ENCODE measurements around the gene BRPF3.

Gene BRPF3

DNA sequence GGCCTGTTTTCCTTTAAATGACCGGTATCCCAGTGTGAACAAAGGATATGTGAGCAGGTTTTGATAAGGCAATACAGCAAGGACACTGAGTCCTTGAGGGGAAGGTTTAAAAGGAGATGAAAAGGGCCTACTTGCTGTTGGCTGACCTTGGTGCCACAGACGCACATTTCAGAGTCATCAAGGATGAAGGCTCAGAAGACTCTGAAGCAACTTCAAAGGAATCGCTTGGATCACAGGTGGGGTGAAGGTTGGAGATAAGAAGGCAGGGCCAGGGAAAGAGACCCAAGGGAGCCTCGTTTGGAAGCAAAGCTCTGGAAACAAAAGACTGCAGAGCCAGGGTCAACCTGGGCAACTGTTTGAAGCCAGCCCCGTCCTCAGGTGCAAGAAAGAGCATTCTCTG, 43.2 kb downstream of the BRPF3 start:
- no peak overlapping the region for H3K9ac ChIP-seq (ENCODE audit: low read length)
- peaks cover 9% of the 10 kb centered on the region for H3K4me1 ChIP-seq (ENCODE audit: insufficient read depth, low read length, severe bottlenecking)
- no peaks in the 10 kb centered on the region for H3K9me2 ChIP-seq (ENCODE audit: low read depth, low read length)
- no peaks in the 10 kb centered on the region for H4K20me1 ChIP-seq (ENCODE audit: insufficient read depth, low read length)
- no peaks in the 10 kb centered on the region for H3F3A ChIP-seq (ENCODE audit: insufficient read depth, low read length)
- 0 out of 2 replicates have a peak, but pooled peaks cover 2% of the 10 kb centered on the region for H3K9me3 ChIP-seq (ENCODE audit: low read length)
- H2AFZ ChIP-seq (ENCODE audit: low read length) = no peak overlapping the region
- H3K27me3 ChIP-seq (ENCODE audit: insufficient read depth, low read length) = no peaks in the 10 kb centered on the region
- no peak overlapping the region for H3K4me2 ChIP-seq (ENCODE audit: low read length)
- TF ChIP-seq, protein P1, sequence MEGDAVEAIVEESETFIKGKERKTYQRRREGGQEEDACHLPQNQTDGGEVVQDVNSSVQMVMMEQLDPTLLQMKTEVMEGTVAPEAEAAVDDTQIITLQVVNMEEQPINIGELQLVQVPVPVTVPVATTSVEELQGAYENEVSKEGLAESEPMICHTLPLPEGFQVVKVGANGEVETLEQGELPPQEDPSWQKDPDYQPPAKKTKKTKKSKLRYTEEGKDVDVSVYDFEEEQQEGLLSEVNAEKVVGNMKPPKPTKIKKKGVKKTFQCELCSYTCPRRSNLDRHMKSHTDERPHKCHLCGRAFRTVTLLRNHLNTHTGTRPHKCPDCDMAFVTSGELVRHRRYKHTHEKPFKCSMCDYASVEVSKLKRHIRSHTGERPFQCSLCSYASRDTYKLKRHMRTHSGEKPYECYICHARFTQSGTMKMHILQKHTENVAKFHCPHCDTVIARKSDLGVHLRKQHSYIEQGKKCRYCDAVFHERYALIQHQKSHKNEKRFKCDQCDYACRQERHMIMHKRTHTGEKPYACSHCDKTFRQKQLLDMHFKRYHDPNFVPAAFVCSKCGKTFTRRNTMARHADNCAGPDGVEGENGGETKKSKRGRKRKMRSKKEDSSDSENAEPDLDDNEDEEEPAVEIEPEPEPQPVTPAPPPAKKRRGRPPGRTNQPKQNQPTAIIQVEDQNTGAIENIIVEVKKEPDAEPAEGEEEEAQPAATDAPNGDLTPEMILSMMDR (IDR thresholded peaks at IDR 0.05; ENCODE audit: low read length) = no peak
- no peak for TF ChIP-seq EZH2 (IDR thresholded peaks at IDR 0.05; ENCODE audit: borderline replicate concordance, low read length)
- no peak overlapping the region for H3K4me3 ChIP-seq (ENCODE audit: low read depth, low read length, poor library complexity, severe bottlenecking)
- H3K27ac ChIP-seq (ENCODE audit: low read depth, low read length, poor library complexity, severe bottlenecking) = no peak overlapping the region
- no peaks in the 10 kb centered on the region for H3K79me2 ChIP-seq (ENCODE audit: insufficient read depth, low read length)
- no peaks in the 10 kb centered on the region for H3K36me3 ChIP-seq (ENCODE audit: insufficient read depth, low read length)

DNA sequence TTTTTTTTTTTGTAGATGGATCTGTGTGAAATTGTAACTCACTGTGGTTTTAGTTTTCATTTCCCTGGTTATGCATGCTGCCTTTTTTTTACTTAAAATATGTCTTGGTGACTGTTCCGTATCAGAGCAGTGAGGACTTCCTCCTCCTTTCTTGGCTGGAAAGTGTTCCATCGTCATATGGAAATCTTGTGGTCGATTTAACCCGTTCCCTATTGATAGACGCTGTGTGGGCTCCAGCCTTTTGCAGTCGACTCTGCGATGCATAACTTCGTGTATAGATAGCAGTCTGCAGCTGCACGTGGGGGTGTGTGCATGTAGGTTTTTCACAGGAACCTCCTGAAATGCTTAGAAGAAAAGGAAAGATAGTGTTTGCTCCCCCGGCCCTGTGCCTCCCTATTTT, 45.2 kb downstream of the BRPF3 start:
- Histone ChIP-seq H3K4me2 (ENCODE audit: low read length) (no peak overlapping the region), H3K79me2 (ENCODE audit: insufficient read depth, low read length) (no peaks in the 10 kb centered on the region), H3K36me3 (ENCODE audit: insufficient read depth, low read length) (no peaks in the 10 kb centered on the region)

DNA sequence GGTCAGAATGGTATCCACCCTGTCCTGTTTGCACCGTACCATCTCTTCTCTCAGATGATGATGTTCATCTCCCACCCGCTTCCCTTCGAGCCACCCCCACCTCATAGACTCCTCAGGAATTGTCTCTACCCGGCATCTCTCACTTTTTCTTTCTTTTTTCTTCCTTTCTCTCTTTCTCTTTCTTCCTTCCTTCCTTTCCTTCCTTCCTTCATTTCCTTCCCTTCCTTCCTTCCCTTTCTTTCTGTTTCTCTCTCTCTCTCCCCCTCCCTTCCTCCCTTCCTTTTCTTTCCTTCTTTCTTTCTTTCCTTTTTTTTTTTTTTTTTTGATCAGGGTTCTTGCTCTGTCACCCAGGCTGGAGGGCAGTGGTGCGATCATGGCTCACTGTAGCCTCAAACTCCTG, 45.6 kb downstream of the BRPF3 start:
- Histone ChIP-seq H3K9ac (ENCODE audit: low read length) (no peak overlapping the region), H3K27me3 (ENCODE audit: insufficient read depth, low read length) (no peaks in the 10 kb centered on the region), H3K79me2 (ENCODE audit: insufficient read depth, low read length) (no peaks in the 10 kb centered on the region), H3K9me2 (ENCODE audit: low read depth, low read length) (no peaks in the 10 kb centered on the region), H3K9me3 (ENCODE audit: low read length) (0 out of 2 replicates have a peak, but pooled peaks cover 2% of the 10 kb centered on the region), H4K20me1 (ENCODE audit: insufficient read depth, low read length) (no peaks in the 10 kb centered on the region), H3K27ac (ENCODE audit: low read depth, low read length, poor library complexity, severe bottlenecking) (no peak overlapping the region), H3K4me1 (ENCODE audit: insufficient read depth, low read length, severe bottlenecking) (peaks cover 13% of the 10 kb centered on the region), H3F3A (ENCODE audit: insufficient read depth, low read length) (no peaks in the 10 kb centered on the region), H3K4me2 (ENCODE audit: low read length) (no peak overlapping the region), H3K36me3 (ENCODE audit: insufficient read depth, low read length) (no peaks in the 10 kb centered on the region), H2AFZ (ENCODE audit: low read length) (no peak overlapping the region), H3K4me3 (ENCODE audit: low read depth, low read length, poor library complexity, severe bottlenecking) (no peak overlapping the region)
- TF ChIP-seq, protein P1 (IDR thresholded peaks at IDR 0.05; ENCODE audit: low read length) = no peak
- no peak for TF ChIP-seq EZH2 (IDR thresholded peaks at IDR 0.05; ENCODE audit: borderline replicate concordance, low read length)

More for the DNA sequence above, 45.2 kb downstream of the BRPF3 start:
- H3K27ac ChIP-seq (ENCODE audit: low read depth, low read length, poor library complexity, severe bottlenecking) = no peak overlapping the region
- H3K9me2 ChIP-seq (ENCODE audit: low read depth, low read length) = no peaks in the 10 kb centered on the region
- no peak overlapping the region for H3K4me3 ChIP-seq (ENCODE audit: low read depth, low read length, poor library complexity, severe bottlenecking)
- no peaks in the 10 kb centered on the region for H3F3A ChIP-seq (ENCODE audit: insufficient read depth, low read length)
- 0 out of 2 replicates have a peak, but pooled peaks cover 2% of the 10 kb centered on the region for H3K9me3 ChIP-seq (ENCODE audit: low read length)
- no peak overlapping the region for H3K9ac ChIP-seq (ENCODE audit: low read length)
- TF ChIP-seq, protein P1 (IDR thresholded peaks at IDR 0.05; ENCODE audit: low read length) = no peak
- no peak for TF ChIP-seq EZH2 (IDR thresholded peaks at IDR 0.05; ENCODE audit: borderline replicate concordance, low read length)
- no peaks in the 10 kb centered on the region for H3K27me3 ChIP-seq (ENCODE audit: insufficient read depth, low read length)
- no peak overlapping the region for H2AFZ ChIP-seq (ENCODE audit: low read length)
- peaks cover 13% of the 10 kb centered on the region for H3K4me1 ChIP-seq (ENCODE audit: insufficient read depth, low read length, severe bottlenecking)
- H4K20me1 ChIP-seq (ENCODE audit: insufficient read depth, low read length) = no peaks in the 10 kb centered on the region
